Measurements from ENCODE around the gene EXOC3.

EXOC3 gene

GRCh38 chr5:513216-514100 is 70.5 kb downstream of the EXOC3 start:
- no peak for TF ChIP-seq CTCF (IDR thresholded peaks at IDR 0.05; ENCODE audit: insufficient read depth, missing control alignments)
- FAIRE-seq = no peak
- no peak for DNase-seq (ENCODE audit: insufficient read length, low spot score)

- DNase-seq (ENCODE audit: insufficient read length, low spot score) (peak; percentile 57), FAIRE-seq (no peak)
- no peak for TF ChIP-seq CTCF (IDR thresholded peaks at IDR 0.05; ENCODE audit: insufficient read depth, missing control alignments)
Measured at GRCh38 chr5:514101-514485, 71.1 kb downstream of the EXOC3 start.

GRCh38 chr5:514673-515072 is 71.7 kb downstream of the EXOC3 start:
- FAIRE-seq (no peak), DNase-seq (ENCODE audit: insufficient read length, low spot score) (no peak)
- TF ChIP-seq CTCF (IDR thresholded peaks at IDR 0.05; ENCODE audit: insufficient read depth, missing control alignments) = no peak

- no peak for FAIRE-seq
- TF ChIP-seq CTCF (IDR thresholded peaks at IDR 0.05; ENCODE audit: insufficient read depth, missing control alignments) = no peak
Measured at GRCh38 chr5:515273-515836, 72.4 kb downstream of the EXOC3 start.

GRCh38 chr5:516338-516925 is 73.5 kb downstream of the EXOC3 start:
- FAIRE-seq (no peak), DNase-seq (ENCODE audit: insufficient read length, low spot score) (no peak)
- no peak for TF ChIP-seq CTCF (IDR thresholded peaks at IDR 0.05; ENCODE audit: insufficient read depth, missing control alignments)

More at GRCh38 chr5:515273-515836, 72.4 kb downstream of the EXOC3 start:
- no peak for DNase-seq (ENCODE audit: insufficient read length, low spot score)
